SK-N-DZ (cell line): ENCODE results near the gene LAMA3.
"Not testable (repeated sequence)": the region's sequence is repeated elsewhere in the genome, so short reads cannot be mapped to it uniquely, and the experiment has no call there.

ENCODE experiments used
- DNase-seq: peaks from one replicate; pipeline ENCODE4 v3.0.0-alpha.2; 2015; ENCODE audit warnings: low spot score

Gene LAMA3

GRCh38 chr18:23703057-23703986 lies 14.1 kb downstream of the LAMA3 start:
- DNase-seq: peak; percentile 53

GRCh38 chr18:23703987-23704384 lies 14.7 kb downstream of the LAMA3 start:
- DNase-seq: no peak

DNA sequence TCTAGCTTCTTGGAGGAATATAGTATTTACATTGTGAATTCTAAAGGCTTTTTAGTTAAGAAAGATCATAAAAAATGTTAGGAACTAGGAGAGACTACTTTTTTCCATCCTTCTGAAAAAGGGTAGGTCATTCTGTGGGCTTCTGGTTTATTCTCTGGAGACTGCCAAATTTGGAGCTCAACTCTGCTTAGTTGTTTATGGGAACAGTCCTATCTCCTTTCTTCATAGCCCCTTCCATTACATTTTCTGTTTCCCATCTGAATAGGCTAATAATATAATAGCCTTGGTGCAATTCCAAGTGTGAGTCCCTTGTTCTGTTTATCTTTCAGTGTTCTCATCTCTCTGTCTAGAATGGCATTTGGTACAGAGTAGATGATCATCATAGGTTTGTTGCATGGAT lies 15.6 kb downstream of the LAMA3 start:
- DNase-seq: no peak

GRCh38 chr18:23706971-23707640 lies 17.9 kb downstream of the LAMA3 start:
- DNase-seq: no peak

GRCh38 chr18:23710068-23710527 lies 20.8 kb downstream of the LAMA3 start:
- DNase-seq: no peak

GRCh38 chr18:23710946-23711345 lies 21.7 kb downstream of the LAMA3 start:
- no peak for DNase-seq

DNA sequence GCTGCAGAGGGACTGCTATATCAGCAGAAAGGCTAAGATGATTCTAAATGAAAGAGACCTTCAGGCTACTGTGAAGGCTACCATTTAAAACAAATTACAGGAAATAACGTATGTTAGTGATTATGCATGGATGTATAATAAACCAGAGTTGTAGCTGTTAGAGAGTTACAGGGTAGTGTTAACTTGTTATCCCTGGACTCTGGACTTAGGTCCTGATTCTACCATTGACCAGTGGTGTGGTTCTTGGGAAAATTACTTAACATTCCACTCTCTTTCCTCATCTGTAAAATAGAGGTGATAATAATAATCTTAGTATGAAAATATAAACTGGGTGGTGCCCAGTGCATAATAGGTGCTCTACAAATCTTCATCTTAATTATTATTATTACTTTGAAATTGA lies 22.2 kb downstream of the LAMA3 start:
- DNase-seq: no peak

DNA sequence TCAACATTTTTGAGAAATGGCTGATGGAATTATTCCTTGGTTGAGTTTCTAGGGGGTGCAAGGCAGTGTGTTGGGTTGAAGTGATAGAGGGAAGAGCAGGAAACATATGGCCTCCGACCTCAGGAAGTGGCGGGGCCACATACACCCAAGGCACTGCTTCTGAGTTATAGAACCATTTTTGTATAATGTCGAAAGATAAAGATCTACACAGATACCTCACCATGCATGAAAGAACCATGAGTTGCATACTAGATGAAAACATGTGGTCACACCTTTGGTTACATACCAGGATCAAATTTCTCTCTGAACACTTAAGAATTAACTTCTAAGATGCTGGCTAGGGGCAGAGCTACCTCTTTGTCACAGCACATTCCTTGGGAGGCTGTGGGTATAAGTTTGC lies 23.2 kb downstream of the LAMA3 start:
- DNase-seq: no peak

DNA sequence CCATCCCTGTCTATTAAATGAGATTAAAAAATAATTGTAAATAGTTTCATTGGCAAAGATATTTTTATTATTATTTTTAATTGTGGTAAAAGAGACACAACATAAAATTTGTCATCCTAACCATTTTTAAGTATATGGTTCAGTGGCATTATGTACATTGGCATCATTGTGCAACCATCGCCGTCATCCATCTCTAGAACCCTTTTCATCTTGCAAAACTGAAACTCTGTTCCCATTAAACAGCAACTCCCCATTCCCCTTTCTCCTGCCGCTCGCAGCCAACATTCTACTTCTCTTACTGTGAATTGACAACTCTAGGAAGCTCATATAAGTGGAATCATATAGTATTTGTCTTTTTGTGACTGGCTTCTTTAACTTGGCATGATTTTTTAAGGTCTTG lies 25.3 kb downstream of the LAMA3 start:
- no peak for DNase-seq

GRCh38 chr18:23716079-23716478 lies 26.8 kb downstream of the LAMA3 start:
- DNase-seq: not testable (repeated sequence)

GRCh38 chr18:23716516-23716915 lies 27.3 kb downstream of the LAMA3 start:
- DNase-seq: no peak

DNA sequence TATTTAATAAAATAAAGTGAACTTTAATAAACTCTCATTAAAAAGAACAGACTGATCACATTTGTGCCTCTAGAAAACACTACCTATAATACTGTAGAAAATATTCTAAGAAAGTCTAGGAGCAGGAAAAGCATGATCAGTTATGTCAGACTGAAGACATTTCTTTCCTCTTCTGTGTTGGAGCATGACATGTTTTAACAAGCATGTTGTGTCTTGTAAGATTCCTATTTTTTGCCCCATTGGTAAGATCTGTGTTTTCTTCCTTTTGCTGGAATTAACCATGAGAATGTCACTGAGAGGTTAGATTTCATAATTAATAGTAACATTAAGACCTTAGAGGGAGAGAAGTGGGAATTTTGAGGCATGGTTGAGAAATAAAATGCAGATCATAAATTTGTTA lies 27.7 kb downstream of the LAMA3 start:
- no peak for DNase-seq

GRCh38 chr18:23718243-23718720 lies 29.0 kb downstream of the LAMA3 start:
- no peak for DNase-seq

- DNase-seq: no peak
Measured at GRCh38 chr18:23718731-23719130, 29.5 kb downstream of the LAMA3 start.

DNA sequence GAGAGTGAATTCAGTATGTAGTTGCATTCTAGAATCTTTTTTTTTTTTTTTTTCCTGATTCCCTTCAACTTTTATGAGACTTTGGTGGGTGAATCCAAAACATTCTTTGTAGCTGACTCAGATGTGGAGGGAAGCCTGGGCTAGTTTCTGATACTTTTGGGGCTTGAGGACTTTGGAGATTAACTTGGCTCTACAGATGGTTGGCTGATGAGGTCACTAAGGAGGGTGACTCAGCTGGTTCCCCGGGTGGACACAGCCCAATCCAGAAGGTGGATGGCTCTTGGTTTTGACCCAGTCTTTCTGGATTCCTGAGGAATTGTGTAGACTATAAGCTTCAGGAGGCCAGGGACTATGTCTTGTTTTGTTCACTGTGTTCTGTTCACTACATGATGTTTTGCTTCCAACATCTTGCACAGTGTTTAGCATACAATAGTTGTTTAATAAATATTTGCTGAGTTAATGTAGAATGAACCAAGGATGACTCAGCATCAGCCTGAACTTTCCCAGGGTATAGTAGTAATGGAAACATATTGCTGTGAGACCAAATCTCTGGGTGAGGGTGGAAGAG lies 30.5 kb downstream of the LAMA3 start:
- DNase-seq: no peak

- DNase-seq: no peak
Measured at GRCh38 chr18:23721696-23722480, 32.6 kb downstream of the LAMA3 start.

GRCh38 chr18:23722646-23723045 lies 33.4 kb downstream of the LAMA3 start:
- DNase-seq: no peak

- no peak for DNase-seq
Measured at GRCh38 chr18:23723121-23723520, 33.9 kb downstream of the LAMA3 start.

DNA sequence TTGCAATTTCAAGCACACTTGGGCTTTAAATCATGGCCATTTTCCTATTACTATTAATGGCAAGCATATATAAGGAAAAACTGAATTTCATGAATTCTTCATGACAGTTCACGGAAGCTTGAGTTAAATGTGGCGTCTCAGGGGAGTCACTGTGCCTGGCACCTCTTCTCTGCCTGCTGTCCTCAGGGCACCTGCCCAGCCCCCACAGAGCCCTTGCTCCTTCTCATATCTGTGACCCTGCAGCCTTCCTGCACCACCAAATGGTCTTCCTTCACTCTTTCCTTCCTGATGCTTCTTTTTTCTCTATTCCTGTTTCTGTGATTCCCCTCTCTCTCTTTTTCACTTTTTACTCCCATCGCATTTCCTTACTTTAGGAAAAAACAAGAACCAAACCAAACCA lies 35.4 kb downstream of the LAMA3 start:
- DNase-seq: no peak

GRCh38 chr18:23725351-23725750 lies 36.1 kb downstream of the LAMA3 start:
- no peak for DNase-seq

GRCh38 chr18:23725827-23726661 lies 36.8 kb downstream of the LAMA3 start:
- DNase-seq: no peak
